Endodermal cell (in vitro differentiated cells): ENCODE data around the gene LTA. TPM values are rescaled to one million over a fixed set of nuclear protein-coding genes. Genes with fewer than 3 reads are reported as not detected.

Source experiments
- DNase-seq: peaks from one replicate; pipeline ENCODE4 v3.0.0-alpha.2; 2017
- H3K27ac ChIP-seq: 2 replicates; pipeline ENCODE4 v1.5.1; 2013; ENCODE audit warnings: mild to moderate bottlenecking, low read depth, low read length, moderate library complexity
- H3K27me3 ChIP-seq: 2 replicates; pipeline ENCODE4 v1.6.1; 2013; ENCODE audit warnings: mild to moderate bottlenecking, low read length, moderate library complexity; ENCODE audit not compliant: insufficient read depth, control insufficient read depth, poor library complexity, severe bottlenecking
- H3K36me3 ChIP-seq: 2 replicates; pipeline ENCODE4 v1.7.0; 2013; ENCODE audit warnings: mild to moderate bottlenecking, low read length, moderate library complexity; ENCODE audit not compliant: control insufficient read depth, insufficient read depth
- H3K4me1 ChIP-seq: one replicate; pipeline ENCODE4 v1.7.0; 2013; ENCODE audit warnings: low read length; ENCODE audit not compliant: control insufficient read depth, insufficient read depth
- H3K4me3 ChIP-seq: 2 replicates; pipeline ENCODE4 v1.5.1; 2013; ENCODE audit warnings: mild to moderate bottlenecking, low read length, moderate library complexity
- H3K9ac ChIP-seq: 2 replicates; pipeline ENCODE4 v1.6.1; 2013; ENCODE audit warnings: mild to moderate bottlenecking, low read length, moderate library complexity; ENCODE audit not compliant: poor library complexity, severe bottlenecking; ENCODE audit errors: extremely low read depth
- H3K9me3 ChIP-seq: 2 replicates; pipeline ENCODE4 v1.6.1; 2013; ENCODE audit warnings: mild to moderate bottlenecking, low read length, moderate library complexity; ENCODE audit not compliant: control insufficient read depth
- H3K27ac Mint-ChIP-seq: 2 replicates; pipeline ENCODE4 v1.8.0; 2020; ENCODE audit warnings: mixed read lengths
- H3K27me3 Mint-ChIP-seq: 2 replicates; pipeline ENCODE4 v1.8.0; 2021; ENCODE audit warnings: mild to moderate bottlenecking, mixed read lengths; ENCODE audit not compliant: insufficient read depth
- H3K36me3 Mint-ChIP-seq: 2 replicates; pipeline ENCODE4 v1.8.0; 2020; ENCODE audit warnings: low read depth, mixed read lengths
- H3K4me1 Mint-ChIP-seq: 2 replicates; pipeline ENCODE4 v1.8.0; 2020; ENCODE audit warnings: mixed read lengths
- H3K4me3 Mint-ChIP-seq: 2 replicates; pipeline ENCODE4 v1.8.0; 2020; ENCODE audit warnings: mild to moderate bottlenecking, moderate library complexity, mixed read lengths
- H3K9me3 Mint-ChIP-seq: 2 replicates; pipeline ENCODE4 v1.8.0; 2020; ENCODE audit warnings: mild to moderate bottlenecking, mixed read lengths
- CTCF ChIP-seq: fragments of 200-600 bp; sonication (generic); conservative IDR thresholded peaks from 2 replicates; pipeline ENCODE4 v1.5.0; 2021; ENCODE audit warnings: antibody characterized with exemption, mild to moderate bottlenecking
- WGBS, 2 experiments: methylation state at CpG; one replicate each; pipeline versions ENCODE4 v1.1.5 to v1.1.7; 2013; ENCODE audit warnings: missing lambda C conversion rate in 2 of 2, mixed read lengths in 1 of 2; ENCODE audit not compliant: insufficient coverage in 1 of 2, insufficient read length in 1 of 2; 5-methylcytosine and 5-hydroxymethylcytosine counted together
- total RNA-seq, 2 donors: library from RNA; stranded (reverse); fragmentation: NEBNext Ultra II Directional in 1 of 2; extraction: Animal tissue kit (Norgen Biotek cat#: 25700) in 1 of 2; gene quantifications; 2 replicates in 1 of 2; 3 replicates in 1 of 2; pipeline ENCODE4 v1.2.1, GENCODE V29; 2021

The LTA gene
- total RNA-seq, 2 donors from 2014 or later, result not detected

GRCh38 chr6:31581434-31582229 is 9.5 kb downstream of the LTA start:
- Histone ChIP-seq H3K27me3 (peaks cover 5% of the 10 kb centered on the region), H3K9ac (peak overlapping the region; percentile 69), H3K36me3 (no peaks in the 10 kb centered on the region), H3K27ac (no peak overlapping the region), H3K4me1 (no peaks in the 10 kb centered on the region), H3K4me3 (peak overlapping the region; percentile 94), H3K9me3 (no peaks in the 10 kb centered on the region)
- DNase-seq, result peak; percentile 67
- peaks cover 17% of the 10 kb centered on the region for H3K4me1 Mint-ChIP-seq
- TF ChIP-seq CTCF, result no peak
- H3K36me3 Mint-ChIP-seq, result no peaks in the 10 kb centered on the region
- peak overlapping the region; percentile 98 for H3K4me3 Mint-ChIP-seq
- 41% methylated on average over 12 to 21 of the region's 21 CpGs for WGBS, 2 experiments
- no peaks in the 10 kb centered on the region for H3K9me3 Mint-ChIP-seq
- peaks cover 36% of the 10 kb centered on the region for H3K27me3 Mint-ChIP-seq
- H3K27ac Mint-ChIP-seq, result peak overlapping the region; percentile 95

GRCh38 chr6:31582230-31582643 is 10.1 kb downstream of the LTA start, which contains the start of gene LTB:
Gene LTB, minus strand, starts transcription at chr6:31582424. Its CDS starts 7 bp downstream, at chr6:31582417.
- peak within 1 kb of the TSS; percentile 98 for H3K4me3 Mint-ChIP-seq
- H3K36me3 ChIP-seq, result no peaks in the 10 kb centered on the region
- peak within 1 kb of the TSS; percentile 69 for H3K9ac ChIP-seq
- peak within 1 kb of the TSS; percentile 95 for H3K27ac Mint-ChIP-seq
- H3K9me3 Mint-ChIP-seq, result no peaks in the 10 kb centered on the region
- peaks cover 31% of the 10 kb centered on the region for H3K27me3 Mint-ChIP-seq
- peaks cover 5% of the 10 kb centered on the region for H3K27me3 ChIP-seq
- DNase-seq, result no peak
- H3K4me3 ChIP-seq, result peak within 1 kb of the TSS; percentile 94
- peaks cover 17% of the 10 kb centered on the region for H3K4me1 Mint-ChIP-seq
- no peaks in the 10 kb centered on the region for H3K36me3 Mint-ChIP-seq
- no peaks in the 10 kb centered on the region for H3K4me1 ChIP-seq
- no peak within 1 kb of the TSS for H3K27ac ChIP-seq
- no peak for TF ChIP-seq CTCF
- H3K9me3 ChIP-seq, result no peaks in the 10 kb centered on the region
- WGBS, 2 experiments, result 91% methylated on average over 3 of the region's 3 CpGs; no CpG with 5 or more reads in 1 of the 2 experiments

GRCh38 chr6:31585491-31585890 is 13.4 kb downstream of the LTA start:
- 30 to 73% methylated on average over 1 to 2 of the region's 2 CpGs for WGBS, 2 experiments
- Histone ChIP-seq H3K4me3 (no peak overlapping the region), H3K27me3 (peaks cover under 1% of the 10 kb centered on the region), H3K9ac (no peak overlapping the region), H3K36me3 (no peaks in the 10 kb centered on the region), H3K27ac (no peak overlapping the region), H3K9me3 (no peaks in the 10 kb centered on the region), H3K4me1 (no peaks in the 10 kb centered on the region)
- Mint-ChIP-seq H3K9me3 (no peaks in the 10 kb centered on the region), H3K4me3 (no peak overlapping the region), H3K27me3 (peaks cover 26% of the 10 kb centered on the region), H3K4me1 (peaks cover 12% of the 10 kb centered on the region), H3K27ac (no peak overlapping the region), H3K36me3 (no peaks in the 10 kb centered on the region)
- DNase-seq, result peak; percentile 77
- TF ChIP-seq CTCF, result peak; percentile 76
